ENCODE measurements around the gene CROCC.
"Not testable (repeated sequence)": the region's sequence is repeated elsewhere in the genome, so short reads cannot be mapped to it uniquely, and the experiment has no call there.

CROCC gene, protein sequence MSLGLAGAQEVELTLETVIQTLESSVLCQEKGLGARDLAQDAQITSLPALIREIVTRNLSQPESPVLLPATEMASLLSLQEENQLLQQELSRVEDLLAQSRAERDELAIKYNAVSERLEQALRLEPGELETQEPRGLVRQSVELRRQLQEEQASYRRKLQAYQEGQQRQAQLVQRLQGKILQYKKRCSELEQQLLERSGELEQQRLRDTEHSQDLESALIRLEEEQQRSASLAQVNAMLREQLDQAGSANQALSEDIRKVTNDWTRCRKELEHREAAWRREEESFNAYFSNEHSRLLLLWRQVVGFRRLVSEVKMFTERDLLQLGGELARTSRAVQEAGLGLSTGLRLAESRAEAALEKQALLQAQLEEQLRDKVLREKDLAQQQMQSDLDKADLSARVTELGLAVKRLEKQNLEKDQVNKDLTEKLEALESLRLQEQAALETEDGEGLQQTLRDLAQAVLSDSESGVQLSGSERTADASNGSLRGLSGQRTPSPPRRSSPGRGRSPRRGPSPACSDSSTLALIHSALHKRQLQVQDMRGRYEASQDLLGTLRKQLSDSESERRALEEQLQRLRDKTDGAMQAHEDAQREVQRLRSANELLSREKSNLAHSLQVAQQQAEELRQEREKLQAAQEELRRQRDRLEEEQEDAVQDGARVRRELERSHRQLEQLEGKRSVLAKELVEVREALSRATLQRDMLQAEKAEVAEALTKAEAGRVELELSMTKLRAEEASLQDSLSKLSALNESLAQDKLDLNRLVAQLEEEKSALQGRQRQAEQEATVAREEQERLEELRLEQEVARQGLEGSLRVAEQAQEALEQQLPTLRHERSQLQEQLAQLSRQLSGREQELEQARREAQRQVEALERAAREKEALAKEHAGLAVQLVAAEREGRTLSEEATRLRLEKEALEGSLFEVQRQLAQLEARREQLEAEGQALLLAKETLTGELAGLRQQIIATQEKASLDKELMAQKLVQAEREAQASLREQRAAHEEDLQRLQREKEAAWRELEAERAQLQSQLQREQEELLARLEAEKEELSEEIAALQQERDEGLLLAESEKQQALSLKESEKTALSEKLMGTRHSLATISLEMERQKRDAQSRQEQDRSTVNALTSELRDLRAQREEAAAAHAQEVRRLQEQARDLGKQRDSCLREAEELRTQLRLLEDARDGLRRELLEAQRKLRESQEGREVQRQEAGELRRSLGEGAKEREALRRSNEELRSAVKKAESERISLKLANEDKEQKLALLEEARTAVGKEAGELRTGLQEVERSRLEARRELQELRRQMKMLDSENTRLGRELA (N-terminal part only)

DNA sequence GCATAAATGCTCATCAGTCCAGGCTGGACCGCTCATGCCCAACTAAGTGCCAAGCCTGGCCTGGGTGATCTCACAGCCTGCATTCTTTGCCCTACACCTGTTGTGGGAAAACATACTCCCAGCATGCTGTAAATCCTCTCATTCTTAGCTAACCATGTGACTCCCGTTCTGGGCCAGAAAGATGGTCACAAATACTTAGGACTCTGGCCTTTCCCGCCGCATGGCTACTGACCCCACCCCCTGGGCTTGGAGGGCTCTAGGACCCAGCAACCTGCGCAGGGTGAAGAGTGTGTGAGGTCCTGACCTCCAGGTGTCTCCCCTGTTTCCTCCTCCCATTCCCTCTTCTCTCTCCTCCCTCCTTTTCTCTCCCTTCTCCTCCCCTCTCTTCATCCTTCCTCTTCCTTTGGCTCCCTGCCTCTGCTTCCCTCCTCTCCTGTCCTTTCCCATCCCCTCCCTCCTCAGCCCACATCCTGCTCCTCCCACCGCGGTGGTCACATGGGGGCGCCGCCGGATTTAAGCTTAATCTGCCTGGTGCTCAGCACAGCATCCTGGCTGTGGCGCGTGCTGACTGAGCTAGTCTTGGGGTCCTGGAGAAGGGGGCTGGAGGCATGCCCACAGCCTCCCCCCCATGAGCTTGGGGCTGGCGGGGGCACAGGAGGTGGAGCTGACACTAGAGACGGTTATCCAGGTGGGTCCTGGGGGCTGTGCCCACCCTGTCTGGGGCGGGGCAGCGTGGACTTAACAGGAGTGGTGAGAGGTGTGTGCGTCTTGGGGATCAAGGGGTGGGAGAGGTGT, at the start of gene CROCC:
Gene CROCC, plus strand, starts transcription at position 541 of the 795 bp plus-strand sequence. Its CDS starts 88 bp downstream, at position 629.
- TF ChIP-seq, protein P1, sequence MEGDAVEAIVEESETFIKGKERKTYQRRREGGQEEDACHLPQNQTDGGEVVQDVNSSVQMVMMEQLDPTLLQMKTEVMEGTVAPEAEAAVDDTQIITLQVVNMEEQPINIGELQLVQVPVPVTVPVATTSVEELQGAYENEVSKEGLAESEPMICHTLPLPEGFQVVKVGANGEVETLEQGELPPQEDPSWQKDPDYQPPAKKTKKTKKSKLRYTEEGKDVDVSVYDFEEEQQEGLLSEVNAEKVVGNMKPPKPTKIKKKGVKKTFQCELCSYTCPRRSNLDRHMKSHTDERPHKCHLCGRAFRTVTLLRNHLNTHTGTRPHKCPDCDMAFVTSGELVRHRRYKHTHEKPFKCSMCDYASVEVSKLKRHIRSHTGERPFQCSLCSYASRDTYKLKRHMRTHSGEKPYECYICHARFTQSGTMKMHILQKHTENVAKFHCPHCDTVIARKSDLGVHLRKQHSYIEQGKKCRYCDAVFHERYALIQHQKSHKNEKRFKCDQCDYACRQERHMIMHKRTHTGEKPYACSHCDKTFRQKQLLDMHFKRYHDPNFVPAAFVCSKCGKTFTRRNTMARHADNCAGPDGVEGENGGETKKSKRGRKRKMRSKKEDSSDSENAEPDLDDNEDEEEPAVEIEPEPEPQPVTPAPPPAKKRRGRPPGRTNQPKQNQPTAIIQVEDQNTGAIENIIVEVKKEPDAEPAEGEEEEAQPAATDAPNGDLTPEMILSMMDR (conservative IDR thresholded peaks at IDR 0.05), result no peak

DNA sequence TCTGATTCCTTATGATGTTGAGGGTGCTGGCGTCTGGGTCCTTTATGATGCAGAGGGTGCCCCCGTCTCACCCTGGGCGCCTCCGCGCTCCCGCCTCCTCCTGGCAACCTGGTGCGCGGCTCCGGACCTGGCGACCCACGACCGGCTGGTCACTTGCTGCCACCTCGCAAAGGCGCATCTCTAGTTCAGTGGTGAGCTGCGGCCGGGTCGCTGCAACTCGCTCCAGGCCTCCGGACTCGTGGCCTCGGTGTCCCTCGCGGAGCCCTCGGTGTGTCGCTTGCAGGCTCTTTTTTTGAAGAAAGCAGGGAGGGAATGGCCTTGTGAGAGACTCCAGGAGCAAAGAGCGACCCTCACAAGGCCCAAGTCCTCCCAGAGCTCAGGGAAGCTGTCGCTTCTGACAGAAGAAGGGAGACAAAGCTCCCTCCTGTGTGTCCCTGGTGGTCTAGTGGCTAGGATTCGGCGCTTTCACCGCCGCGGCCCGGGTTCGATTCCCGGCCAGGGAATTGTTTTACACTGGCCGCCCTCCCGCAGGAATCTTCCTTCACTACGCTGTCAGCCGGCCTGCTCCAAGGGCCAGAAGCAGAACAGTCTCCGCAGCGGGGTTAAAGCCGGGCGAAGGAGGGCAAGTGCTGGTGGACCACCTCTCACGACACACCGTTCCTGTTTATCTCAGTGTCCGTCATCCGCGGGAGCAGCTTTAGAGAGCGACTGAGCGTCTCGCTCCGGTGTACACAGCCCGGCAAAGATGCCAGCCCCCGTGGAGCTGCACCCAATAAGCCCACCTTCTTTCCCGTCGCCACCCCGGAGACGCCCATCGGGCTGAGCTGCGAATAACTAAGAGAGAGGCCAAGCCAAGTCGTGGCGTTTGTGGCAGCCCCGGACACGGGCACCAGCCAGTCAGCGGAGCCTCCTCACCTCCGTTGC, 49.3 kb upstream of the CROCC start:
- H3K27ac ChIP-seq, result not testable (repeated sequence)

More for the DNA sequence above, at the start of gene CROCC:
- H3K27ac ChIP-seq, result no peak within 1 kb of the TSS

DNA sequence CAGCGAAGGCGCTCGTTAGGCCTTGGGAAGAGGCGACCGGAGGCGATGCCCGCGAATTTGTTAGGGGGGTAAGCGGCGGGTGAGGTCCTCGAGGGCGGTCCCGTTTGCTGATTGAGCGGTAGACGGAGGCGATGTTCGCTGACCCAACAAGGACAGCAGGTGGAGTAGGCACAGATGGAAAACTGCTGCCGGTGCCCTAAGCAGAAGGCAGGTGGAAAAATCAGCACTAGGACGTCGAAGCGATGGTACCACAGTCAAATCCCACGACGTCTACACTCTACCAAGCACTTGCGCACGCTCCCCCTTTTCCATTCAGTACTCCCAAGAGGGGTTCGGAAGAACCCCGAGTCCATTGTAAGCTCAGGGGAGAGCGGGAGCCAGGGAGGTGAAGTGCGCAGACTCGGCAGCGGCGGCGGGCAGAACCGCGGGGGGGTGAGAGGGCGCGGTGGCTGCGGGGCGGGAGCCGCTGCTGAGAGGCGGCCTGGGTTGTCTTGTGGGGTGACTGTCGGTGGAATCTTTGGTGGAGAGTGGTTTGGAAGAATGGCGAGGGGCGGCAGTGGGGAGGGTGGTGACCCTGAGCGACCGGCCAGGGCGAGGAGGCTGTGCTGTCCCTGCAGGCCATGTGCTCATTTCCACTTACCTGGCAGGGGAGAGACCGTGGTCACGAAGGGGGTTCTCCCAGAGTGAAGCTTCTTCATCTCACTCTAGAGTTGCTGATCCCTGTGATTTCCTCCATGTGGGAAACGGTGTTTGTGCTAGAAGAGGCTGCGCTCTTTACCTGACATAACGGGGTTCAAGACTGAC, 48.5 kb upstream of the CROCC start:
- H3K27ac ChIP-seq, result not testable (repeated sequence)

DNA sequence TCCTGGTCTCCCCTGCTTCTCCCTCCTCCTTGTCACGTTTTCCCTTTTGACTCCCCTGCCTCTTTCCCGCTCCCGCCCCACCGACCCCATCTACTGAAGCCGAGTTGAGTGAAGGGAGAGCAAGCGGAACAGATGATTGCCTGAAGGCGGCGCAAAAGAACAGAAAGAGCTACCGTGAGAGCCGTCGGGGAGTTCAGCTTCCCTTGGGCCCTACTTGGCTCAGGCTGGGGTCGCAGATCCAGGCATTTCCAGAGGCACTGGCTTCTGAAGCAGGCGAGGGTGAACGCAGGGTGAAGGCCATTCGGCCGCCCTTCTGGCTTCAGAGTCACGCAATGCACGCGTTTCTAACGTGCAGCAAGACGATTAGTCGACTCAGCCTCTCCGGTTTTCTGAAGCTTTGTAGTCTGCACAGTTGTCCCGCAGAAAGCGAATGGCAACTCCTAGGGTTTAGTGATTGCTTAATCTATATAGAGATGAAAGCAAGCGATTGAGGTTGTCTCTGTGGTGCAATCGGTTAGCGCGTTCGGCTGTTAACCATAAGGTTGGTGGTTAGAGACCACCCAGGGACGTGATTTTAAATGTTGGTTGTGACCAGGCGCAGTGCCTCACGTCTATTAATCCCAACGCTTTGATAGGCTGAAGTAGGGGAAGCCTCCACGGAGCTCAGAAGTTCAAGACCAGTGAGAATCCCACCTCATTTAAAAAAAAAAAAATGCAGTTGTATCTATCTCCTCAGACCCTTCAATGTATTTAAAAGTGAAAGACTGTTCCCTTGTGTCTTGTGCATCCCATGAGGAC, 46.6 kb upstream of the CROCC start:
- H3K27ac ChIP-seq, result not testable (repeated sequence)

DNA sequence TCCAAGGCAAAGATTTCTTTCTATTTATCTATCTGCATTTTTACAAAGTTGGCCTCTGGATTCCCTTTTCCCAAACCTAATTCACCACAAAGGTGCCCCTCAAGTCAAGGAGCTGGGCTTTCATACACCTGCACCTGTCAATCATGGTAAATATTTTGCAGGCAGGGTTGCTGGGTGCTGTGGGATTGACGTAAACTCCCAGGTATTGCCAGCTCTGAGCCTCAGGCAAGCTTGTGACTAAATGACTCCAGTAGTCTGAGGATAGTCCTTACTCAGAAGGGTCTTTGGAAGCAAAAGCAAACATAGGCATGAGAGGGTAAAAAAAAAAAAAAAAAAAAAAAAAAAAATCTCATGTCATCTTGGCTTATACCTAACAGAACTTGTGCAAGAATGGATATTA, 40.0 kb upstream of the CROCC start:
- H3K27ac ChIP-seq, result not testable (repeated sequence)

DNA sequence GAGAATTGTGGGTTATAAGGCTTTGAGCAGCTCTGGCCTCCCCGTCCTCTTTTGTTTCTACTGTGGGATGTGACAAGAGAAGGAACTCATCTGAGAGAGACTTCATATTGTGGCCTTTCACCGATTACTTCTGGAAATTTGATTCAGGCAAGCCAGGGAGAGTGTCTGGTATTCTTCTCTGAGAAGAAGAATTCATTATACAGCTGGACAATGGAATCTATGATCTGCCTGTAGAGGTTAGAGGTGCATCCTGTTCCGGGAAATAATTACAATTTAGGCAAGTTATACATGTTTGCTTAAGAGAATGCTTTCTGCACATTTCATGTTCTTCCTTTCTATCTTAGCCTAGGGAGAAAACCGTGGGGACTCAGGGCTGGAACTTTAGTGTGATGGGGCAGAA, 38.7 kb upstream of the CROCC start:
- H3K27ac ChIP-seq, result peak overlapping the region; percentile 60
- TF ChIP-seq, protein P1 (conservative IDR thresholded peaks at IDR 0.05), result no peak

DNA sequence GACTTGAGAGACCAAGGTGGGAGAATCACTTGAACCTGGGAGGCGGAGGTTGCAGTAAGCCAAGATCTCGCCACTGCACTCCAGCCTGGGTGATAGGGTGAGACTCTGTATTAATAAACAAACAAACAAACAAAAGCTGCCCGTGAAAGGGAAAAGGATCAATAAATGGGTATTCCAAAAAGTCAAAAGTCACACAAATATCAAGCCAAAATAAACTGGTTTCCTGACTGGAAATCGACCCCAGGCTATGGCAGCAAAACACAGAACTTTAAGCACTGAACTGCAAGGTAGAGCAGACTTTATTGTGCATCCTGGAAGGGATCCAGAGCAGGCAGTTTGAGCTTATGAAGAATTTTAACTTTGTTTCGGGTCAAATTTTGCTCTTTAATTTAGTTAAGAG, 37.2 kb upstream of the CROCC start:
- H3K27ac ChIP-seq, result not testable (repeated sequence)

DNA sequence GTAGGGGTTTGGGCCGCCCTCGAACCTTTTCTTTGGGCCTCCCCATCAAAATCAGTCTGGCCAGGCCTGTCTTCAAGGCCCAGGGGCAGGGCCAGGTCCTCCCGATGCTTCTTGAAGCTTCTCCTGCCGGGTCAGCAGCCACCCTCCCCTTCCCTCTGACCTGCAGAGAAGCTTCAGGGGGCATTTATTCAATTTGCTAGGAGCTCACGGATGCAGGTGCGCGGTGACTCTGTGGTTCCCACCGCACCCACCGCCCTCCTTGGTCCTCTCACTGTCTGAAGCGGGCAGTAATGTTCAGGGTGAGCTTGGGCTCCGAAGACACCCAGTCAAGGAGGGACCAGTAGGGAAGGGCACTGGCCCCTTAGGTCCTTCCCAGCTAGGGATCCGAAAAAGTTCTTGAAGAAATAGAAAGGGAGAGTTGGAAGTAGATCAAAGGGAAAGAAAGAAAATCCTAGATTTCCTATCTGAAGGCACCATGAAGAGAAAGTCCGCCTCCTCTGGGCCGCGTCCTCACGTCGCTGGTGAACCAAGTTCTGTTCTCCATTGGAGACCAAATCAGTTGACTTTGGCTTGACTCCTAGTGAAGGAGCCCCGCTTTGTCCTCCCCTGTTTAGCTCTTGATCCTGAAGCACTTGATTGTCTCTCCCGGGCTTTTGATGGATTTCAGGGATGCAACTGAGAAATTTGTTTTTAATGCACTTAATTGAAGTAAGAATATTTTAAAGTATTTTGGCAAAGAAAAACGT, 34.7 kb upstream of the CROCC start:
- no peak overlapping the region for H3K27ac ChIP-seq
- TF ChIP-seq, protein P1 (conservative IDR thresholded peaks at IDR 0.05), result no peak
